Cortex of kidney (tissue), 1 donor: ENCODE results near the gene PTPN23.
"Not testable (repeated sequence)": the region's sequence is repeated elsewhere in the genome, so short reads cannot be mapped to it uniquely, and the experiment has no call there.

ENCODE experiments used
- DNase-seq: peaks from one replicate; lab custom pipeline; 2025; lab: John Stamatoyannopoulos, UW

Gene PTPN23

GRCh38 chr3:47380601-47381316, at the start of gene PTPN23:
Gene PTPN23, plus strand, starts transcription at chr3:47381021. Its CDS starts 76 bp downstream, at chr3:47381097.
- DNase-seq, result peak; percentile 93

GRCh38 chr3:47333907-47334306, 46.9 kb upstream of the PTPN23 start:
- no peak for DNase-seq

- no peak for DNase-seq
Observed at GRCh38 chr3:47337656-47338055, 43.2 kb upstream of the PTPN23 start.

DNA sequence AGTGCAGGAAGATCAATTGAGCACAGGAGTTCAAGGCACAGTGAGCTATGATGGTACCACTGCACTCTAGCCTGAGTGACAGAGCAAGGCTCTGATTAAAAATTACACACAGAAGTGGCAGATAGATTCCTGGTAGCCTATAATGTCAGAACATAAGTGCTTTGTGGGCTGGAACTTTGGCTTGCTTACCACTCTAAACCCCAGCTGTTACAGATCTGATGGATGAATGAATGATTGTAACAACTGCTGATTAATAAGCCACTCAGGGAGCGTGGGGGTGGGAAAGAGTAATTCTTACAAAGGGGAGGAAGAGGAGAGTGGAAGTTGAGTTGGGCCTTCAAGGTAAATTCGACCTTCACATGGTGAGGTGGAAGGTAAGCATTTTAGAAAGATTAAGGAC, 40.9 kb upstream of the PTPN23 start:
- no peak for DNase-seq

DNA sequence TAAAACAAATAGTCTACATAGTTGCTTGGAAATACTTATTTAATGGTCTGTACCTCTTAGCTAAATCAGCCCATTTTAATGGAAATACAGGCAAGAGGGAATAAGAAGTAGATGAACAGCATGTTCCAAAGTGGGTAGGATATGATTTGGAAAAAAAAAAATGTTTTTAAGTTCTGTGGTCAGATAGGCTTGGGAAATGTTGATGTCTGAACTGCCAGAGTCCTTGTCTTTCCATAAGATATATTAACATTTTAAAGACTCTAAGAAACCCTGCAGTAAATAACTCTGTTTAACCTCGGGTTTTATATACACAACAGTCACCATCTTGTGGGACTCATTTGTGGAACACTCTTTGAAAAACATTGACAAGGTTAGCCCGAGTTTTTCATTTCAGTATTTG, 40.0 kb upstream of the PTPN23 start:
- DNase-seq, result no peak

DNA sequence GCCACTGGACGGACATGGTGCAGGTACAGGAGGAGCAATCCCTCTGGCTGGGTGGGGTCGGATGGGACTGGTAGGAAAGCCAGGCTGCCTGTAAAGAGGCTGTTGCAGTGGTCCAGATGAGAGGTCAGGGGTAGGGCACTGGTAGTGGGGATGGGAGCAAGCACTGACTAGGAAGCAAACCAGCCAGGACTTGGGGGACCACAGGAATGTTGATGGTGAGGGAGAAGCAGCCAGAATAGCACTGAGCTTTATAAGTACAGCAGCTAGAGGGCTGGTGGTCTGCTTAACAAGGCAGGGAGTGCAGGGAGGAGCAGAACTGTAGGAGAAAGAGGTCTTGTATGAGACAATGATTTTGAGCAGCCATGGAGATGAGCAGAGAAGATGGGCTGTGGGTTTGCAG, 38.7 kb upstream of the PTPN23 start:
- no peak for DNase-seq

- DNase-seq, result no peak
Observed at GRCh38 chr3:47342812-47343211, 38.0 kb upstream of the PTPN23 start.

GRCh38 chr3:47343471-47343971, 37.3 kb upstream of the PTPN23 start:
- no peak for DNase-seq

DNA sequence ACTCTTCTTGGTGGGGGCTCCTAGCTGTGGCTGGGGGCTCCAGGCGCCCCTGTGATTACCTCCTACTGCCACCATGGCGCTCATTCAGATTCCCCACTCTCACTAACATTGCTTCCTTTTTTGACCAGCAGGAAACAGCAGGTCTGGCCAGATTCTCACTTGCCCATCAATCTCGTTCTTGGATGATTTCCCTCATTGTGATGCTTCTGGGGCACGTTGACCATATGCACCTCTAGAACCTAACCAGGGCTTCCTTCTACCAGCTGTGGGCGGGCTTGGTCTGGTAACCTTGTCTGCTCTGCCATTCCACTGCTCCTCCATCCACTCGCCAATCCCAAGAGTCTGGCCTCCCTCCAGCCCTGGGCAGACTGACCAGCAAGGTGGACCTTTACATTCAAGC, 35.9 kb upstream of the PTPN23 start:
- DNase-seq, result no peak

DNA sequence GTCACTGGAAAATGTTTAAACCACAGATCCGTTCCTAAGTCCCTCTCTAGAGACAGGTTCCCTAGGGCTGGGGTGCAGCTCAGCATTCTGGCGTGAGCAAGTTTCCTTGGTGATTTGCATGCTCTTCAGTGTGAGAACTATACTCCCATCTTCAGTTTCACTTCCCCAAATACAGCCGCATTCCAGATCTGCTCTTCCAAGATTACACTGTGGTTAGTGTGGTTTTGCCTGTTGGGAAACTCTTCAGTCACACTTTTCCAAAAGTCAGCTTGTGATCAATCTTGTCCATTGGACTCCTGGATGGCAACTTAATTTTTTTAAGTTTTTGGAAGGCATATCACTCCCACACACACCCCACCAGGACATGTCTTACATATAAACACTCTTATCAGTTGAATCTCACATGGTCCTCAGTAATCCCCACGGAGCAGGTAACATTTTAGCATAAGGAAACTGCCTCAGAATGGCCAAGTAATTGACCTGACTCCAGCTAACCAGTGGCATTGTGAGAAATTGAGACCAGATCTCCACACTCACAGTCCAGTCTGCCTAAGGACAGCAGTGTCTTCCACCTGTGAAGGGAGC, 33.5 kb upstream of the PTPN23 start:
- DNase-seq, result no peak

GRCh38 chr3:47348411-47349154, 32.2 kb upstream of the PTPN23 start:
- DNase-seq, result no peak

DNA sequence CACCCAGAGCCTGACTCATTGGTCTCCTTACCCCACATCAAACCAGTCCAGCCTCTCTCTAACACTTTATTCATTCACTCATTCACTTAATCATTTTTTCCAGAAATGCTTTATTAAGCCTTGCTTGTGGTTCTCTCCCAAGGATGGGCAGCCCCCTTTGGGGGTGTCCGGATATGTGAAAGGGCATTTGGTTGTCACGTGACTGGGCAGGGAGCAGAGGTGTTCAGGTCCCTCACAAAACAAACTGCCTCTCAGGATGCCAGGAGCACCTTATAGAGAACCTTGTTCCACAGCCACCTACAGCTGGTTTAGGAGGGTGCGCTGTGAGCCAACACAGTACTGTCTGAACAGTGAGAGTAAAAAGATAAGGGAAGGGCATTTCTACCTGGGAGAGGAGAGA, 25.8 kb upstream of the PTPN23 start:
- no peak for DNase-seq

DNA sequence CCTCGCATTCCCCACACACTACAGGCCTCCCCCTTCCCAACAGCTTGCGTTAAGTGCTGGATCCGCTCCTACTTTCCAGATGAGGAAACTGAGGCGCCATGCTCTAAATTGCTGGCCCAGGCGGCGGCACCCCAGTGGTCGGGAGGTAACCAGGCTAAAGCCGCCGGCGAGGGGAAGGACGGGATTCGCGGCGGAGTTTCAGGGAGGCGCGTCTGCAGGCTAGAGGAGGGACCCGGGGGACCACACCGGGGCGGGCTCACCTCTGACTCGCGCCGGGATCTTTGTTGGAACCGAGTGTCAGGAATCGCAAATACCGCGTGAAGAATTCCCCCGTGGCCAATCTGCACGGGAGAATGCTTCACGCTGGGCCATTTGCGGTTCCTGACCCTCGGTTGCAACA, 24.6 kb upstream of the PTPN23 start:
- no peak for DNase-seq

DNA sequence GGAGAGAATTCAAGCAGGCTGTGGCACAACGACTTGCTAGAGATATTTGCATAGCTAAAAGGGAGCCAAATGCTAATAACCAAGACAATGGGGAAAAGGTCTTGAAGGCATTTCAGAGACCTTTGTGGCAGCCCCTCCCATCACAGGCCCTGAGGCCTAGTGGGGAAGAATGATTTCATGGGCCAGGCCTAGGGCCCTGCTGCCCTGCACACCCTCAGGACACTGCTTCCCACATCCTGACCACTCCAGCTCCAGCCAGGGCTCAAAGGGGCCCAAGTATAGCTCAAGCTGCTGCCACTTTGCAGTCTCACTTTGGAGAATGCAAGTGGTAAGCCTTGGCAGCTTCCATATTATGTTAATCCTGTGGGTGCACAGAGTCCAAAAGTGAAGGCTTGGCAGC, 21.5 kb upstream of the PTPN23 start:
- no peak for DNase-seq

- DNase-seq, result not testable (repeated sequence)
Observed at GRCh38 chr3:47360110-47360517, 20.7 kb upstream of the PTPN23 start.

DNA sequence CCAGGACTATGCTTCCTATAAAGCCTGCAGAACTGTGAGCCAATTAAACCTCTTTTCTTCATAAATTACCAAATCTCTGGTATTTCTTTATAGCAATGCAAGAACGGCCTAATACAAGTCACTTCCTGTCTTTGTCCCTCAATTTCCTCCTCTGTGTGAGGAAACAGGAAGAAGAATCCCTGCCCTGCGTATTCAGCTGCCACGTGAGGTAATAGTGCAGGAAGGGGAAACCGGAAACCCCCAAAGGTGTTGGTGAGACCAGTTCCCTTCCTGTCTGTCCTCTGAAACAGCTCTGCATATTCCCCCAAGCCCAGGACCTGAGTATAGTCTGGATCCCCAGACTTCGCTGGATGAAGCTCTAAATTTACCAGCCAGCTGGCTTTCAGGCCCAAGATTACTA, 18.1 kb upstream of the PTPN23 start:
- DNase-seq, result no peak

DNA sequence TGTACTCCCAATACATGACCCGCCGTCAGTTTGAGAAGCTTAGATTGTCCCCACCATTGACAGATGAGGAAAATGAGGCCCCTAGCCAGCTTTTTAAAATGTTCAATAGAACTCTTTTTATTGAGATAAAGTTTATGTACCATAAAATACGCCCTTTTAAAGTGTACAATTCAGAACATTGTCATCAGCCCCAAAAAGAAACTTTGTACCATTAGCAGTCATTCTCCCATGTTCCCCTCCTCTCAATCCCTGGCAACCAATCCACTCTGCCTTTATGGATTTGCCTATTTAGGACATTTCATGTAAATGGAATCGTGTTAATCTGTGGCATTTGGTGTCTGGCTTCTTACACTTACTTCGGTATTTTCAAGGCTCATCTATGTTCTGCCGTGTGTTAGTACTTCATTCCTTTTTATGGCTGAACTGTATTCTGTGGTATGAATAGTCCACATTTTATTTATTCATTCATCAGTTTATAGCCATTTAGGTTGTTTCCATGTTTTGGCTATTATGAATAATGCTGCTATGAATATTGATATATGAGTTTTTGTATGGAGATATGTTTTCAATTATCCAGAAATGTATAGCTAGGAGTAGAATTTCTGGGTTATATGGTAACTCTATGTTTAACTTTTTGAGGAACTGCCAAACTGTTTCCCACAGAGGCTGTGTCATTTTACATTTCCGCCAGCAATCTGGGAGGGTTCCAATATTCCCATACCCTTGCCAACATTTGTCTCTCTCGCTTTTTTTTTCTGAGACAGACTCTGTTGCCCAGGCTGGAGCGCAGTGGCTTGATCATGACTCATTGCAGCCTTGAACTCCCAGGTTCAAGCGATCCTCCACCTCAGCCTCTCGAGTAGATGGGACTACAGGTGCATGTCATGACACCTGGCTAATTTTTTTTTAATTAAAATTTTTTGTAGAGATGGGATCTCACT, 15.3 kb upstream of the PTPN23 start:
- DNase-seq, result no peak

DNA sequence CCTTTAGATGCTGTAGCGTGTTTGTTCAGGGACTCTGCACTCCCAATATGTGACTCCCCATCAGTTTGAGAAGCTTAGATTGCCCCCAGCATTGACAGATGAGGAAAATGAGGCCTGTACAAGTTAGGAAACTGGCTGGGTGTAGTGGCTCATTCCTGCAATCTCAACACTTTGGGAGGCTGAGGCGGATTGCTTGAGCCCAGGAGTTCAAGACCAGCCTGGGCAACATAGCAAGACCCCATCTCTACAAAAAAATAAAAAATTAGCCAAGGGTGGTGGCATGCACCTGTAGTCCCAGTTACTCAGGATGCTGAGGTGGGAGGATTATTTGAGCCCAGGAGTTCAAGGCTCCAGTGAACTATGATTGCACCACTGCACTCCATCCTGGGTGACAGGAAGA, 14.0 kb upstream of the PTPN23 start:
- DNase-seq, result no peak

DNA sequence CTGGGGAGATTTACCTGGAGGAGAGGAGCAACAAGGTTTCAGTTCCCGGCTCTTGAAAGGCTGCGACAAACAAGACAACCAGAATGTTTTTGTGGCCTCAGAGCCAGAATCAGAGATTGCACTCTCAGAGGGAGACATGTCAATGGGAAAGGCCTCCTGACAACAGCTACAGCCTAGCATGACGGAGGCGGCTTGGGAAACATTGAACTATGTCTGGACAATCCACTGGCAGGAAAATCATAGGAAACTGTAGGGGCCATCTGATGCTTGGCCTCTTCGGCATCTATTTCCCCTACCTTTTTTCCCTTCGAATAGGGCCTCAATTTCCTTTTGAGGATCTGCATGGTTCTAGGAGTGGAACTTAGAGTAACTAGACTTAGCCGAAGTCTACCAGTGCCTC, 13.2 kb upstream of the PTPN23 start:
- no peak for DNase-seq

- not testable (repeated sequence) for DNase-seq
Observed at GRCh38 chr3:47370020-47370419, 10.8 kb upstream of the PTPN23 start.

DNA sequence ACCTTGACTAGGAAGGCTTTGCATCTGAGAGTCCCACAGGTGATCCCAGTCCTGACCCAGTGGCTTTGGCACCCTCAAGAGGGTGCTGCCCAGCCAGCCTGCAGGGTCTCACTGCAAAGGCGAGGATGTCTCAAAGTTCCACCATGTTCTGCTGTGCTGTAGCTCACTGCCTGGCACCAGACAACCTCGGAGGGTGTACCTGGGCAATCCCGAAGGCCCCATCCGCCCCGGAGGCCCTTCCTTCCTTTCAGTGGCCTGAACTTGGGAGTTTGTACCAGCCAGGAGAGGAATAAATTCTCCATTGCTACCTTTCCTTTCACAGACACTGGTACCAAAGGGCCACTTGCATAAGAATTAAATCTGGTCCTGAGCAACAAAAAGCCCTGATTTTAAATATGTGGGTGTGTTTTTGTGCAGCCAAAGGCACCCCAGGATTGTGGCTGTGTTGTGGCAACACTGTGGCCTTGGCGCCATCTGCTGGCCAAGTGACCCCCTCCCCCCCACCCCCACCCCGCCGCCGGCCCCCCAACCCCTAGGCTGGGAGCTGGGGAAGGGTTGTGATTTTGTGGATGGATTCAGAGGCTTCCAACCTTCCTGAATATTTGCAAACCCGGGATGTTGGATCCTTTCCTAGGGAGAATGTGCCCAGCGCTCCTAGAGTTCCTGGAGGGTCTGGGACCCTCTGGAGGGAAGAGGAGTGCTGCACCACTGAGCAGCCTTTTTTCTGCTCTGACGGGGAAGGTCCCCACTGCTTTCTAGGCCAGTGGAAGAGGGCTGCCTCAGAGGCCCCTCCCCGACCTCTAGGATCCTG, 9.7 kb upstream of the PTPN23 start:
- DNase-seq, result no peak
